ENCODE data around the gene SIX2.

SIX2 gene

GRCh38 chr2:45024097-45024496 lies 14.8 kb upstream of the SIX2 start:
- DNase-seq (ENCODE audit: insufficient read length, low spot score) (no peak), FAIRE-seq (peak; percentile 51)

- FAIRE-seq (no peak), DNase-seq (ENCODE audit: insufficient read length, low spot score) (no peak)
These were observed 11.2 kb upstream of the SIX2 start for GRCh38 chr2:45020439-45020838.

- no peak for DNase-seq (ENCODE audit: insufficient read length, low spot score)
- FAIRE-seq: no peak
These were observed 8.8 kb upstream of the SIX2 start for GRCh38 chr2:45018023-45018422.

- FAIRE-seq (no peak), DNase-seq (ENCODE audit: insufficient read length, low spot score) (no peak)
These were observed 5.6 kb upstream of the SIX2 start for GRCh38 chr2:45014831-45015230.

- FAIRE-seq (peak; percentile 23), DNase-seq (ENCODE audit: insufficient read length, low spot score) (peak; percentile 74)
These were observed 4.9 kb upstream of the SIX2 start for GRCh38 chr2:45014016-45014702.

- DNase-seq (ENCODE audit: insufficient read length, low spot score) (no peak), FAIRE-seq (no peak)
These were observed 4.2 kb upstream of the SIX2 start for GRCh38 chr2:45013229-45014015.

GRCh38 chr2:45012733-45013132 lies 3.5 kb upstream of the SIX2 start:
- no peak for FAIRE-seq
- DNase-seq (ENCODE audit: insufficient read length, low spot score): no peak

- DNase-seq (ENCODE audit: insufficient read length, low spot score) (no peak), FAIRE-seq (no peak)
These were observed 2.7 kb upstream of the SIX2 start for GRCh38 chr2:45011621-45012602.

- FAIRE-seq (no peak), DNase-seq (ENCODE audit: insufficient read length, low spot score) (no peak)
These were observed 1.9 kb upstream of the SIX2 start for GRCh38 chr2:45011121-45011520.

- DNase-seq (ENCODE audit: insufficient read length, low spot score) (no peak), FAIRE-seq (peak; percentile 48)
These were observed 1.4 kb upstream of the SIX2 start for GRCh38 chr2:45010702-45011012.

GRCh38 chr2:45009928-45010701 lies 863 bp upstream of the SIX2 start:
- FAIRE-seq (no peak), DNase-seq (ENCODE audit: insufficient read length, low spot score) (peak; percentile 76)

GRCh38 chr2:45008296-45009129 lies 739 bp downstream of the SIX2 start:
- DNase-seq (ENCODE audit: insufficient read length, low spot score): no peak
- FAIRE-seq: peak; percentile 46

GRCh38 chr2:45007961-45008295 lies 1.3 kb downstream of the SIX2 start:
- FAIRE-seq (peak; percentile 4), DNase-seq (ENCODE audit: insufficient read length, low spot score) (no peak)

- DNase-seq (ENCODE audit: insufficient read length, low spot score): no peak
- FAIRE-seq: no peak
These were observed 2.3 kb downstream of the SIX2 start for GRCh38 chr2:45006942-45007287.

GRCh38 chr2:45006041-45006941 lies 3.0 kb downstream of the SIX2 start:
- no peak for DNase-seq (ENCODE audit: insufficient read length, low spot score)
- no peak for FAIRE-seq

- DNase-seq (ENCODE audit: insufficient read length, low spot score) (no peak), FAIRE-seq (no peak)
These were observed 3.8 kb downstream of the SIX2 start for GRCh38 chr2:45005261-45006002.

- no peak for DNase-seq (ENCODE audit: insufficient read length, low spot score)
- no peak for FAIRE-seq
These were observed 4.6 kb downstream of the SIX2 start for GRCh38 chr2:45004562-45005191.

Data from HTR-8/SVneo (cell line).